HuH-7.5 (cell line): ENCODE results near the gene CLUH.

Experiments used
- DNase-seq: peaks from one replicate; pipeline ENCODE4 v3.0.0; 2011; ENCODE audit warnings: low spot score

The CLUH gene, protein sequence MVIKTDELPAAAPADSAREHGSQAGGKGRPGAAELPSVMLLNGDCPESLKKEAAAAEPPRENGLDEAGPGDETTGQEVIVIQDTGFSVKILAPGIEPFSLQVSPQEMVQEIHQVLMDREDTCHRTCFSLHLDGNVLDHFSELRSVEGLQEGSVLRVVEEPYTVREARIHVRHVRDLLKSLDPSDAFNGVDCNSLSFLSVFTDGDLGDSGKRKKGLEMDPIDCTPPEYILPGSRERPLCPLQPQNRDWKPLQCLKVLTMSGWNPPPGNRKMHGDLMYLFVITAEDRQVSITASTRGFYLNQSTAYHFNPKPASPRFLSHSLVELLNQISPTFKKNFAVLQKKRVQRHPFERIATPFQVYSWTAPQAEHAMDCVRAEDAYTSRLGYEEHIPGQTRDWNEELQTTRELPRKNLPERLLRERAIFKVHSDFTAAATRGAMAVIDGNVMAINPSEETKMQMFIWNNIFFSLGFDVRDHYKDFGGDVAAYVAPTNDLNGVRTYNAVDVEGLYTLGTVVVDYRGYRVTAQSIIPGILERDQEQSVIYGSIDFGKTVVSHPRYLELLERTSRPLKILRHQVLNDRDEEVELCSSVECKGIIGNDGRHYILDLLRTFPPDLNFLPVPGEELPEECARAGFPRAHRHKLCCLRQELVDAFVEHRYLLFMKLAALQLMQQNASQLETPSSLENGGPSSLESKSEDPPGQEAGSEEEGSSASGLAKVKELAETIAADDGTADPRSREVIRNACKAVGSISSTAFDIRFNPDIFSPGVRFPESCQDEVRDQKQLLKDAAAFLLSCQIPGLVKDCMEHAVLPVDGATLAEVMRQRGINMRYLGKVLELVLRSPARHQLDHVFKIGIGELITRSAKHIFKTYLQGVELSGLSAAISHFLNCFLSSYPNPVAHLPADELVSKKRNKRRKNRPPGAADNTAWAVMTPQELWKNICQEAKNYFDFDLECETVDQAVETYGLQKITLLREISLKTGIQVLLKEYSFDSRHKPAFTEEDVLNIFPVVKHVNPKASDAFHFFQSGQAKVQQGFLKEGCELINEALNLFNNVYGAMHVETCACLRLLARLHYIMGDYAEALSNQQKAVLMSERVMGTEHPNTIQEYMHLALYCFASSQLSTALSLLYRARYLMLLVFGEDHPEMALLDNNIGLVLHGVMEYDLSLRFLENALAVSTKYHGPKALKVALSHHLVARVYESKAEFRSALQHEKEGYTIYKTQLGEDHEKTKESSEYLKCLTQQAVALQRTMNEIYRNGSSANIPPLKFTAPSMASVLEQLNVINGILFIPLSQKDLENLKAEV (N-terminal part only)

DNA sequence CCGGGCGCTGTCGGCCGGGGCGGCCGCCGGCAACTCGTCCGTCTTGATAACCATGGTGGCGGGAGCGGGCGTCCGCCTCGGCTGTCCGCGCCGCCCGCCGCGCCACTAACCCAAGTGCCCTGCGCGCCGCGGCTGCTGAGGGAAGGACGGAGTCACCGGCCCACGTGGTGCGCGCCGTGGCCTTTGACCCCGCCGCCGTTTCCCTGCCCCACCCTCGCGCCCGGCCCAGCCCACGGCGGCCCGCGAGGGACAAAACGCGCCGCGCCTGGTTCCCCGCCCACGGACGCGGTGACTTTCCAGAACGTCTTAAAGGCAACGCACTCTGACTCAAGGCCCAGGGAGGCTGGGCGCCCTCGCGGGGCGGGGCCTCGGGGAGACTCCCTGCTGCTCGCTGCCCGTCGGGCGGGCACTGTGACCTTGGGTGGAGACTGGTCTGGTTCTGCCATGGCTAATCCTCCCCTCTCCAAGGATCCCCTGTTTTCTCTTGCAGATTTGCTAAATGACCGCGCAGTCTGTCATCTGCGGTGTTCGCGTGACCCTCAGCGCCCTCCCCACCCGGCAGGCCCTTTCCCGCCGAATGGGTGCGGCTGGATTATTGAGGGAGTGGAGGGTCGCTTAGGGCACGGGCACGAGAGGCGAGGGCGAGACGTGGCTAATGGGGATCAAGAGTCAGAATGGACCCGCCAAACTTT lies at the start of gene CLUH:
Gene CLUH, minus strand, starts transcription at position 157 of the 692 bp plus-strand sequence. Its CDS starts 103 bp downstream, at position 54.
- peak; percentile 91 for DNase-seq

DNA sequence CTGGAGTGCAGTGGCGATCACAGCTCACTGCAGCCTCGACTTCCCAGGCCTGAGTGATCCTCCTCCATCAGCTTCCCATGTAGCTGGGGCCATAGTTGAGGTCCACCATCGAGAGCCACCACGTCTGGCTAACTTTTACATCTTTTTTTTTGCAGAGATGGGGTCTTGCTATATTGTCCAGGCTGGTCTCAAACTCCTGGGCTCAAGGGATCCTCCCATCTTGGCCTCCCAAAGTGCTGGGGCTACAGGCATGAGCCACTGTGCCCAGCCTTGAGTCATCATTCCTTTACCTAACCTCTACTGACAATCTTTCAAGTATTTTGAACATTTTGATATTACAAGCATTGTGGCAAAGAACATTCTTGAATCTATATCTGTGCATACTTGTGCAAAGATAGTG lies 47.3 kb upstream of the CLUH start:
- DNase-seq, result no peak

DNA sequence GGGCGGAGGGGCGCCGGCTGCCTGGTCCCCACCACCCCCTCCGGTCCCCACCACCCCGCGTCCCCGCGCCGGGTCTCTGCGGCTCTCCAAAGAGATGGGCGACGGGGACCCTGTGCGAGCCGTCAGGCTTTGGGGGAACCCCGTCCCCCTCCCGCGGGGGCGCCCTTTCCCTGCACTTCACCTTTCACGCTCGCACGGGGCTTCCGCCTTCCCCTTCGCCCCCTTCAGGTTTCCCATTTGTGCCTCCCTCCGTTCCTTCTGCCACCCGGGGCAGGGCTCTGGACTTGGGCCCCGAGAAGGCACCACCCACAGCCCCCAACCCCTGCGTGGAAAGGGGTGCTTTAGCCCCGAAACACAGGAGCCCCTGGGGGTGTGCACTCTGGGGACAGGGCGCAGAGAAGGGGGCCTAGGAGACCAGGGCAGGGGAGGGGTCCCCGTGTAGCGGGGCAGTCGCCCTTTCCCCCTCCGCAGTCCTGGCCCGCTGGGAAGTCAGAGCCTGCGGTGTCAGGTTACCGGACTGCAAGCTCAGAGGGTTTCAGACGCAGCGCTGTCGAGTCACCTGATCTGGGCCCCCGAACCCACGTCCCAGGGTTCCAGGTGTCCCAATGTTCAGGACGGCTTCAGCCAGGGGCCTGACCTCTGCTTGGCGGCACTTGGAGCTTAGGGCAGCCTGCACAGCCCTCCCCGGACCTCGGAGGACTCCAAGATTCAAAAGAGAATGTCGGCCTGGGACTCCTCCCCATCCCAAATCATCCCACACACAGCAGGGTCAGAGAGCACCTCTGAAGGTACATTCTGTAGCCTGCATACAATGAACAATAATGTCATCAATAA lies 44.5 kb upstream of the CLUH start:
- no peak for DNase-seq

DNA sequence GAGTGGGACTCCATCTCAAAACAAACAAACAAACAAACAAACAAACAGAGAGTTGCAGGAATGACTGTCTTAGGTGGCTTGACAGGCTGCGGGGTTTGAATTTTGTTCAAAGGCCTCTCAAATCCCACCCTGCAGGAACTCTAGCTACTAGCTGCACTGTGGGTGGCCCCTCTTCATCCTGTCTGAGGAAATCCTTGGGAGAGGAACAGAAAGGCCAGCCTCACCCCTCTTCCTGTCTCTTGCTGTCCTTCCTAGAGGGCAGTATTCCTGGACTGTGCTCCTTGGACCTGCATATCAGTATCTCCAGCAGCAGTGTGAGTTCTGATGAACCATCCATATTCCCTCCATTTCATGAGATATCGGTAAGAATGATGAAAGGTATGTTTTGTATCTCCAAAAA lies 39.9 kb upstream of the CLUH start:
- DNase-seq, result no peak

DNA sequence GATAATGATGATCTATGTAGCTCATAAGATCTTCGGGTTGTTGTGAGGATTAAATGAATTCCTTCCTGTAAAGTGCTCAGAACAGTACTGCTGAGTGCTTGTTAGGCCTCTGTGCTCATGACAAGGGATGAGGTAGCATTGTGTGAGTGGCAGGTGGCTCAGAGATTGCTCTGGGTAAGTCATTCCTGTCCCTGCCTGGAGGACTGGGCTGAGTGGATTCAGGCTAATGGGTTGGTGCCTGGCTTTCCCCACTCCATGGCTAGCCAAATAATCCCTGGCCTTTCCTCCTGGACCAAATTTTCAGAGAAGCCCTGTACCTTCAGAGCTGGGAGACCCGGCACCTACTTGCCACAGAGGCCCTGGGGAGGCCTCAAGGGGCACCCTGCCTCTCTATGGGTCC lies 39.2 kb upstream of the CLUH start:
- DNase-seq, result no peak

DNA sequence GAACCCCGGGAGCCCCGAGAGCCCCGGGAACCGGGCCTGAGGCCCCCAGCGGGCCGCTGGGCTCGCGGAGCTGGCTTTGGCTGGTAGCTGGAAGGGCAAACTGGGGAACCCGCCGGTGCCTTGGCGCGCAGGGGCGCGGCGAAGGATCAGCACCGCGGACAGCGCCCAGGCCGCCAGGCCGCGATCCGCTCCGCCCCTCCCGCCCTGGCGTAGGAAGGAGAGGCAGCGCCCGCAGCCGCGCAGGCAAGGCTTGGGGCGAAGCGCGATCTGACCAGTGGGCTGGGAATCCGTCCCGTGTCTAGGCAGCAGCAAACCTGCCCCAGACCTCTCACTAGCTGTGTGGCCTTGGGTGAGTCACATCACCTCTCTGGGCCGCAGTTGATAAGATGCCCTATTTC lies 38.2 kb upstream of the CLUH start:
- DNase-seq, result peak; percentile 83

DNA sequence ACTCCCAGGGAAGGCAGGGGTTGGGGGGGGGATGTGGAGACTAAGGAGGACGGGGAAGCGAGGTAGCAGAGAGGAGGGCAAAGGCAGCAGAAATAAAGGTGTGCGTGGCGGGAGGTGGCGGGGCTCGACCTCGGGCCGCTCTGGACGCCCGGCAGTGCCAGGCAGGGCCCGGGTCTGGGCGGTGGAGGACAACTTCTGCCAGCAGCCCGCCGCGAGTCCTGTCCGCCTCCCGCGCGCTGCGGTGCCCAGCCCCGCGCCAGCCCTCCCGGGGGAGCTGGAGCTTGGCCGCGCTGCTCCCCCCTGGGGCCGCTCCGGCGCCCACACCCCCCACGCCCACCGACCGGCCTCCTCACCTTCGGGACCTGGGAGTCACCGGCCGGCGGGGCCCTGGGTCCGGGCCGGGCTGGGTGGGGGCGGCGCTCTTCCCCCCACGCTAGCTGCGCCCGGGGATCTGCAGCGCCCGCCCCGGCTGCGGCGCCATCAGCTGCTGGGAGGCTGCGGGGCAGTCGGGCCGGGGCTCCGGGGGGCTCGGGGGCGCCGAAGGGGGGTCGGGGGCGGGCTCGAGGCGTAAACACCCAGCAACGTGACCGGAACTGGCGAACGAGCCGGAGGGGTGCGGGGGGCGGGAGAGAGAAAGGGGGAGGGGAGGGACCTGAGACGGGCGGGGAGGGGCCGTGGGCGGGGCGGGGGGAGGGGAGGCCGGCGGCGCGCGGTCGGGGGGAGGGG lies 37.7 kb upstream of the CLUH start, which contains the start of gene CCDC92B:
Gene CCDC92B, minus strand, starts transcription at position 595 of the 726 bp plus-strand sequence. CDS start 14,507 bp downstream, outside the sequence.
- no peak for DNase-seq

DNA sequence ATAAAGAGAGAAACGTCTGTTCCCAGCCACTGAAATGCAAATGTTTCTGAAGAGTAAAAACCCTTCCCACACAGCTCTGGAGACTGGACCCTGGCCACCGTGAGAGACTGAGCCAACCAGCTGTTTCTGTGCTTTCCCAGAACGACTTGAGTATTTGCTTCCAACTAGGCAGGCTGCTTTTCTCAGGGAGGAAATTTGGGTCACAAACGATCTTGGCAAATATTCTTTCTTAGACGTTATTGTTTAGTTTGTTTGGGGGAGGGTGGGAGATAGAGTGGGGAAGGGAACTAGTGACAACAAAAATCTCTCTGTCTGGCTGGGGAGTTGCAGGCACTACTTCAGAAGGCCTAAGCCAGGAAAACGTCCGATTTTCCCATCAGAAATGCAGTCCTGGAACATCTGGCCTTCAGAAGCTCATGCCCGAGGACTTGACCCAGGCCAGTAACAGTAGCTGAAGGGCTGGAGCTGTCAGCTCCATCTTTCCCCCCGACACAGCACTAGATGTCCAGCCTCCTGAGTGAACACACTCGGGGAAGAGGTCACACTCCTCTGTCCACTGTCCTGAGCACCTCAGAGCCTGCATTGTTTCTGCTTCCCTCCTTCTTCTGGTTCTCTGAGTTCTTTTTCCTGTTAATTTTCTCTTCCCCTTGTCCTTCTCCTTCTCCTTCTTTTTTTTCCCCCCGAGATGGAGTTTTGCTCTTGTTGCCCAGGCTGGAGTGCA lies 33.9 kb upstream of the CLUH start:
- no peak for DNase-seq

DNA sequence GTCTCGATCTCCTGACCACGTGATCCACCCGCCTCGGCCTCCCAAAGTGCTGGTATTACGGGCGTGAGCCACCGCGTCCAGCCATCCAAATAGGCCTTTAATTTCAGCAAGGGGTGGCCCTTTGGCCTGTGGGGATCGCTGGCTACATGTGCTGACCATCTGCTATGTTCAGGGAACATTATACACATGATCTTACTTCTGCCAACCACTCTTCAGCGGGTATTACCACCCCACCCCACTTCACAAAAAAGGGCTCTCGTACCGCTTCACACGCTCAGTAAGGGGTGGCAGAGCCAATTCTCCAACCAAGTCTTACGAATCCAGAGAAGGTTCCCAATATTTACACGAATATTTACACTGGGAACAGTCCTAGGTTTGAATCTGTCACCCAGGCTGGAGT lies 26.1 kb upstream of the CLUH start:
- no peak for DNase-seq

DNA sequence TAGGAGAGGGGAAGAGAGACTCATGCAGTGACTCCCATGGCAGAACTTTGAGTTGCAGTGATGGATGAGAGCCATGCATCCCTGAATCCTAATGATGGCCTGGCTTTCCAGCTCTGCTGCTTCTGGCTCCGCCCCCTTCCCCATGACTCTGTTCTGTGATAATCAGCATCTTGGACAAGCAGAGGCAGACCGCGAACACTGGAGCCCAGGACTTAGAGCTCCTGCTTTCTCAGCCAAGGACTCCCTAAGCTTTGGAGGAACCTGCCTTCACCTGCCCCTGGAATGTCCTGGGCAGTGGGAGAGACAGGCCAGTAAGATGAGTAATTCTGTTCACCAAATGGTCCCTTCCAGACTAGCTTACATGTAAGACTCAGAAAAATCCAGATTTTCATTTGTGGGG lies 25.4 kb upstream of the CLUH start:
- no peak for DNase-seq

DNA sequence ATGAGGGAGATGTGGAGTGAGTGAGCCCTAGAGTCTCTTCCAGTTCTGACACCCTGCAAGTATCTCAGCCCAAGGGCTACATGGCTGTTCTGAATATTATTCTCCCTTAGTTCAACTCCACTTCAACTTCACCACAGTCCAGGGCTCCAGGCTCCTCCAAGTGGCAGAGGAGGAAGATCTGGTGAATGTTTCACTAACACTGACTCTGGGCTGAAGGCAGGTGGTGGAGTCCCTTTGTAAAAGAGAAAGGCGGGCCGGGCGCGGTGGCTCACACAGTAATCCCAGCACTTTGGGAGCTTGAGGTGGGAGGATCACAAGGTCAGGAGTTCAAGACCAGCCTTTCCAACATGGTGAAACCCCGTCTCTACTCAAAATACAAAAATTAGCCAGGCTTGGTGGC lies 24.3 kb upstream of the CLUH start:
- DNase-seq, result no peak

DNA sequence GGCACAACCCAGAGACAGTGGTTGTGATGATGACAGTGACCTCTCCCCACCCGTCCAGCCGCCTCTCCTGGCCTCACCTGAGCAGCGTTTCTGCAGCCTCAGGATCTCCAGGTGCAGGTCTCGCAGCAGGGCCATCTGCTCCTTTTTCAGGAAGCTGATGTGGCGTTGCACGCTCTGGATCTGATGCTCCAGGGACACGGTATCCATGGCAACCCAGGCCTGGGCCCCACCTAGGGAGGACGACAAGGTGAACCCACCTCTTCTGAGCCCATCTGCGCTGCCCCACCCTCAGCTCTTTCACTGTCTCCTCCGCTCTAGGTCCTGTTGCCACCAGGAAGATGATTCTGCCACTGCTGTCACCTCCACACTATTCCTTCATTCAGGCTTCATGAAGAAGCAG lies 23.4 kb upstream of the CLUH start:
- no peak for DNase-seq

DNA sequence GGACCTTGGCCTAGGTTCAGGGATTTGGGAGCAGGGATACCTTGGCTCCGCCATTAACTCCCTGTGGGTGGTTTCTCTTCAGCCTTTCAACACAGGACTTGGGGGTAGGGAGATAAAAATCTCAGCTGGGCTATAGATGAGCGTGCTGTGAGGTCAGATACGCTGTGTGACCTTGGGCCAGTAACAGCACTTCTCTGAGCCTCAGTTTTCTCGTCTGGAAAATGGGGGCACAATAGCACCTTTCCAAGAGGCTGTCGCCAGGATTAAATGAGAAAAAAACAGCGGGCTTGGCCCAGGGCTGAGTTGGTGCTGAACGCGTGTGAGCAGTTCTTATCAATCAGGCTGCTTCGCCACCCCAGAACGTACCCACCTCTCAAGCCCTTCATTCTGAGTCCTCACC lies 20.2 kb upstream of the CLUH start:
- DNase-seq, result no peak

DNA sequence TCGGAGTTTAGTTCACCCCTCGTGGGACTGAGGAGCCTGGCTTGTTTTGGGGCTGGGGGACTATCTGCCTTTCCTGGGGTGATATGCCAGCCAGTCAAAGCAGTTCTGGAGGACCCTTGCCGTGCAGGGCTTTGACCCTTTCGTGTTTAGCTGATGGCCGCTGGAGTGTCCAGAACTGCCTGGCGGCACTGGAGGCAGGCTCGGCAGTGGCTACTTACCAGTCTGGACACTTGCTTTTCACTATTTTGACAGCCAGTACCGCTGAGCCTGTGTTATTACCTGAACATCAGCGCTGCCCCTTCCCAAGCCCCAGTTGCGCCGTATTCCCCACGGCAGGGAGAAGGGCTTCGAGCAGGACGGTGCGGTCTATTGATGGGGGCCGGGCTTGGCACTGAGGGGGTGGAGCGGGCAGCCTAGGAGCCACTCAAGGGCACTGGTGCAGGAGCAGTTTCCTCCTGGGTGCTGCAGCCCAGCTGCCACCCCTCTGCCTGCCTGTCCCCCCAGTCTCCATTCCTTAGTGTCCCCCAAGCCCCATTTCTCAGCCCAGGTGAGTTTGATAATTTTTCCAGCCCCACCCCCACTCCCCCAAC lies 19.3 kb upstream of the CLUH start:
- DNase-seq, result no peak

DNA sequence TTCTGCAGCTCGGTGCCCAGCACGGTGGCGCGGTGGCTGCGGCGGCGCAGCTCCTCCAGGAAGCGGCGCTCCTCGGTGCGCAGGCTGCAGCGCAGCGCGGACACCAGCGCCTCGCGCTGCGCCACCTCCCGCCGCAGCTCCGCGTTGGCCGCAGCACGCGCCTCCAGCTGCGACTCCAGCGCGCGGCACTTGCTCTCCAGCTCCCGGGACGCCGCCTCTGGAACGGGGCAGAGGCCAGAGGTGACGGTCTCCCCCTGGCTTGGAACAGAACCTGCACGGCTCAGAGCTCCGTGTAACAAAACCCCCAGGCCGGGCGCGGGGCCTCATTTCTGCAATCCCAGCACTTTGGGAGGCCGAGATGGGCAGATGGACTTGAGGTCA lies 13.2 kb upstream of the CLUH start:
- DNase-seq, result peak; percentile 66

DNA sequence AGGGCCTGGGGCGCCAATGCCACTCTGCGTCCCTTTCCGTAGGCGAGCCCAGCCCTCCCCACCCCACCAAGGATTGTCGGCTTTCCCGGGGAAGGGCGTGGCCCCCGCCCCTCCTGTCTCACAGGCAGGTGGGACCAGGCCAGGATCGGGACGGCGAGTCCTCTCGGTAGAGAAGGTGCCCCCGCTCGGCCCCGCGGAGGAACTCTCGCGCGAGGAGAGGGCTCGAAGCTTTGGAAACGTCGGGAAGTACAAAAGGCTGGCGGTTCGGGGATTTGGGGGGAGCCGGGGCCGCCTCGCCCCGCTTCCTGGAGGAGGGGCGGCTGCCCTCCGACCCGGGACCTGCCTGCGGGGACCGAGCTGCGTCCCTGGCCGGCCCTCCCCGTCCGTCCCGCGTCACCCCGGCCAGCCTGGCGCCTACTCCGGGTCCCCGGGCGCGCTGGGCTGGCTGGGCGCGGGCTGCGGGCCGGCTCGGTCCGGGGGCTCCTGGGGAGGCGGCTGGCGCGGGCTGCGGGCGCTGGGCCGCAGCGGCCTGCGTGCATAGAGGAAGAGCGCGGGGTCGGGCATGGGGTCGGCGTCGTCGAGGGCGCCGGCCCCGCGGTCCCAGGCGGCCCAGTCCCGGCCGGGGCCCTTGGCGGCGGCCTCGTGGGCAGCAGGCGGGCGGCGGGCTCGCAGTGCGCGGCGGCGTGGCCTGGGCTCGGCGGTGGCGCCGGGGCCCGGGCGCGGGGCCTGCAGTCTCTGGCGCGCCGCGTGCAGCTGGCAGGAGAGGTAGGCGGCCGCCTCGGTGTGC lies 12.6 kb upstream of the CLUH start:
- DNase-seq, result no peak

DNA sequence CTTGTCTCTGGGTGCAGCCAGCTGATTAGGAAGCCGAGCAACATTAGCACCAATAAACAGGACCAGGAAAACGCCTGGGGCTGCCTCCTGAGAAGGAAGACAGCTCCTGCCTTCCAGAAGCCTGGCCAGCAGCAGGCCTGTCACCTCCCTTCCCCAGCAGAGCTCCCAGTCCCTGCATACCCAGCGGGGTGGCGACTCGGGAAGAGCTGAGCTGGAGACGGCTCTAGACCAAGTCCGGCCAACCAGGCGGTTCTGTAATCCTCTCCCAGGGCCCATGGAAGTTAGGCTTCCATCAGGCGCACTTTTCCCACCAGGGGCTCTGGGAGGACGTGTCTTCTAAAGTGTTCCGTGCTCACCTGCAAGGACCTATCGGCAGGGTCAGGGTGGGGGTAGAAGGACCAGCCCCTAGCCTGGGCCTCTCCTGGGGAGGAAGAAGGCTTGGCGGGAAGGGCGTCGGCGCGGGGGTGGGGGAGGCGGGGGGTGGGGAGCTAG lies 12.0 kb upstream of the CLUH start:
- no peak for DNase-seq

DNA sequence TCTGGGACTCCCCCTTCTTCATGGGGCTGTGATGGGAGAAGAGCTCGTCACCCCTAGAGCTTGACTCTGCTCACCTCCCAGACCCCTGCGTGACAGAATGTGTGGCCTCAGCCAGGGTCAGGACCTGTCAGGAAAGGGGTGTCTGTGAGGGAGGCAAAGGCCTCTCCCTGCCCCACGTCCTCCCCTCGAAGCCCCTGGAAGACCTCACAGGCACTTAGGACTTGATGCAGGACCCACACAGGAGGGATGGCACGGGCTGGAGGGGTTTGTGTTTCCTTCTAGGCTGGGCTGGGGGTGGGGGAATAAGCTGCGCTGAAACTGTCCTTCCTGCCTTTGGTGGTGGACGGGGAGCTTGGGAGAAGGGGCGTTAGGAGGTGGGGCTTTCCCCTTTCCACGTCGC lies 11.0 kb upstream of the CLUH start:
- DNase-seq, result no peak
